GM18520 (cell line): ENCODE results near the gene KCNT1.

Experiments
- ATAC-seq: cut with Tn5 transposase; IDR thresholded peaks from one replicate; pipeline ENCODE4 v1.9.1; 2021; ENCODE audit not compliant: unreplicated experiment

KCNT1 gene

DNA sequence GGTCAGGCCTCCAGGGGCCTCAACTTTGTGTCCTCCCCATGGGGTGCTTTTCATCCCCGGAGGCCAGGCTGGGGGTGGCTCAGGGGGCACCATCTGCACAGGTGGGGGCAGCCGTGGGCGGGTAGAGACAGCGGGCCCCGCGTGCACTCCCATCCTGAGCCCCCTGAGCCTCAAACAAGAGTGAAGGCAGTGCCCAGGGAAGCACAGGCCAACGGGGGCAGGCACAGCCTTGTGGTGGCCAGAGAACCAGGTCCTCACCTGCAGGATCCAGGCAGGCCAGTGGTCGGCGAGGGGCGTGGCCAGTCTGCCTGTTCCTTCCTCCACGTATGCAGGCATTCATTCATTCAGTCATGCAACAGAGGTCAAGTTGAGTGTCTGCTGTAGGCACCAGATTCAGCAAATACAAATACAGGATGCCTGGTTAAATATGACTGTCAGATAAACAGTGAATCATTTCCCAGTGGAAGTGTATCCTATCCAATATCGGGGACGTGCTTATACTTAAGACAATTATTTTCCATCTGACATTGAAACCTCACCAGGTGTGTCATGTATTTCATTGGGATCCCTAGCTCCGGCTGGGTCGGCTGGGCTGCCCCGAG lies 22.3 kb downstream of the KCNT1 start:
- ATAC-seq, result no peak

DNA sequence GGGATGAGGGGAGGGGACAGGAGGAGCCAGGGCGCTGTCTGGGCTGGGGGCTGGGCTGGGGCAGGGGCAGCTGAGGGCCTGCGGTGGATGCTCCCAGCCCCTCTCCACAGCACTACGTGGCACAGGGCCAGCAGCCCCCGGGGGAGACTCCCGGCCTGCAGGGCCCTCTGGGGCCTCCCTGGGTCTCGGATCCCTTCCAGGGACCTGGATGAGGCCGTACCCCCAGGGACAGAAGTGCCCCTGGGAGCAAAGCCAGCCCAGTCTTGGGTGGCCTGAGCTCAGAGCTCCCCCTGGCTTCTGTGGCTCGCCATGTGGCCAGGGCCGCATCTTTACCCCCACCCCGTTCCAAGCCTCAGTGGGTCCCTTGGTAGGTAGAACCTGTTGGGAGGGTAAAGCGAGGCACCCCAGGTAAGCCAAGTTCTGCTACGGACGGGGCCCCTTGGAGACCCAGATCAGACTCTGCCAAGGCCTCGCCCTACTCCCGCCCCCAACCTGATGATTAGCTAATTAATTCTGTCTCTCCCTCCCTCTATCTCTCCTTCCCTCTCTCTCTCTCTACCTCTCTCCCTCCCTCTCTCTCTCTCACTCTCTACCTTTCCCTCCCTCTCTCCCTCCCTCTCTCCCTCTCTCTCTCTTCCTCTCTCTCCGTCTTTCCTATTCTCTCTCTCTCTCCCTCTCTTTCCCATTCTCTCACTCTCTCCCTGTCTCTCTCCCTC lies 24.3 kb downstream of the KCNT1 start:
- ATAC-seq, result no peak

DNA sequence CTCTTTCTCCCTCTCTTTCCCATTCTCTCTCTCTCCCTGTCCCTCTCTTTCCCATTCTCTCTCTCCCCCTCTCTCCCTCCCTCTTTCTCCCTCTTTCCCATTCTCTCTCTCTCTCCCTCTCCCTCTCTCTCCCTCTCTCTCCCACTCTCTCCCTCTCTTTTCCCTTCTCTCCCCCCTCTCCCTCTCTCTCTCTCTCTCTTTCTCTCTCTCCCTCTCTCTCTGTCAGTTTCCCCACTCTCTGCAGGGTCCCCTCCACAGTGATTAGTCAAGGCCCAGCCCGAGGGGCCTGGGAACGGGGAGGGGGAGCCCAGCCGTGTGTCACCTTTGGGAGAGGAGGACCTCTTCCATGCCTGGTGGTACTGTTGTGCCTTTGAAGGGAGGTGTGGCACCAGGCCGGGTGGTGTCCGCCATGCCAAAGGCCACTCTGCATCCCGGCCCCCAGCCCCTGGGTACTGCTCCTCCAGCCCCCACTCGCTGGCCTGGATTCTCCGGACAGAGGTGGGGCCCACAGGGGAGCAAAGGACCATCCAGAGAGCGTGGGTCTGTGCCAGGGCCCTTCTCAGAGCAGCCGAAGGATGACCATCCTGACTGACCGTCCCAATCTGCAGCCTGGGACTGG lies 25.4 kb downstream of the KCNT1 start:
- ATAC-seq, result no peak

- no peak for ATAC-seq
Observed at GRCh38 chr9:135728436-135729110, 26.6 kb downstream of the KCNT1 start.

DNA sequence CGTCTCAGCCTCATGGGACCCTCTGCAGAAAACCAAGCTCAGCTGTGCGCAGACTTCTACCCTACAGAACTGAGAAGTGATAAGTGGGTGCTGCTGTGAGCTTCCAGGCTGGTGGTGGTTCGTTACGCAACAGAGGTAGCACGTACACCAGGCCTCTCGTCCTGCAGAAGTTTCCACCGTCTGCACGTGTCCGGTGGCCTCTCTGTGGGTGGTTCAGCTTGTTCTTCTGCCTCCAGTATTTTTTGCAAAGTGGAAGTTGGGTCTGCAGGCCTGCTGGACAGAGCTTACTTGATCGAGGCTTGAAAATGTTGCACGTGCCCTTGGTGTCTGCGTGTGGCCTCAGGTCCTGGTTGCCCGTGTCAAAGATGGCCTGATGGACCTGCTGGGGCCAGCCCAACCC lies 27.5 kb downstream of the KCNT1 start:
- no peak for ATAC-seq

DNA sequence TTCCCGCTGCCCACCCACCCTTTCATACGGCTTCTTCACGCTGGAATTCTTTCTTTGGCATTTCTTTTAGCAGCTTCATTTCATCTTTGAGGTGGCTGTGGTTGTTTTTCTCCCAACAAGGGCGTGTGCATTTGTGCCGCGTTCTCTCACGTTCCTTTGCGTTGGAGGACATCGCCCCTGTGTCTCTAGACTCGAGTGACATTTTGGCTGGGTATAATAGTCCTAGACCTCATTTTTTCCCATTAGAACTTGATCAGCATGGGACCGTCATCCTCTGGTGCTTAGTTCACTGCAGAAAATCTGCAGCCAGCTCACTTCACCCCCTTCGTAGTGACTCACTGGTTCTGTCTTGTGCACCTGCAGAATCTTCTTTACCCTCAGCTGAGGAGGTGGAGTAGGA lies 29.5 kb downstream of the KCNT1 start:
- ATAC-seq, result no peak

GRCh38 chr9:135732569-135733257 lies 30.7 kb downstream of the KCNT1 start:
- no peak for ATAC-seq

DNA sequence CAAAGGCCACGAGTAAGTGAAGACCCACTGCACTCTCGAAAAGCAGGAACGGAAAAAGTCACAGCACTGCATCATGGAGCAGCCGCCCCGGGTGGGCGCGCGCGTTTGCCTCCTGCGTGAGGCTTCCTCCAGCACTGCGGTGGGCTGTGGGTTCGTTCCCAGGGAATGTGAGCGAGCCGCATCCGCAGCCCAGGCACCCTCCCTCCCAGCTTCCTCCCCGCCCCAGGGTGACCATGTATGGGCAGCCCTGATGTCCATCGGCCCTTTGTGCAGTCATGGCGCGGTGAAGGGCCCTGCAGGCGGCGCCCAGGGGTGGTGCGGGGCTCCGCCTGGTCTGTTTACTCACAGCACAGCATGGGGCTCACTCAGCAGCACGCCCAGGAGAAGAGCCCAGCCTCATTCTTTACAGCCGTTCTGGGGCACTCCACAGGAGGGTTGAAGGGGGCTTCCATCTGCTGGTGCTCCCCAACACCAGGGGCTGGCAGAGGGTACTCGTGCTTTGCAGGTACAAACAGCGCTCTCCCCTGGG lies 32.7 kb downstream of the KCNT1 start:
- ATAC-seq, result no peak

DNA sequence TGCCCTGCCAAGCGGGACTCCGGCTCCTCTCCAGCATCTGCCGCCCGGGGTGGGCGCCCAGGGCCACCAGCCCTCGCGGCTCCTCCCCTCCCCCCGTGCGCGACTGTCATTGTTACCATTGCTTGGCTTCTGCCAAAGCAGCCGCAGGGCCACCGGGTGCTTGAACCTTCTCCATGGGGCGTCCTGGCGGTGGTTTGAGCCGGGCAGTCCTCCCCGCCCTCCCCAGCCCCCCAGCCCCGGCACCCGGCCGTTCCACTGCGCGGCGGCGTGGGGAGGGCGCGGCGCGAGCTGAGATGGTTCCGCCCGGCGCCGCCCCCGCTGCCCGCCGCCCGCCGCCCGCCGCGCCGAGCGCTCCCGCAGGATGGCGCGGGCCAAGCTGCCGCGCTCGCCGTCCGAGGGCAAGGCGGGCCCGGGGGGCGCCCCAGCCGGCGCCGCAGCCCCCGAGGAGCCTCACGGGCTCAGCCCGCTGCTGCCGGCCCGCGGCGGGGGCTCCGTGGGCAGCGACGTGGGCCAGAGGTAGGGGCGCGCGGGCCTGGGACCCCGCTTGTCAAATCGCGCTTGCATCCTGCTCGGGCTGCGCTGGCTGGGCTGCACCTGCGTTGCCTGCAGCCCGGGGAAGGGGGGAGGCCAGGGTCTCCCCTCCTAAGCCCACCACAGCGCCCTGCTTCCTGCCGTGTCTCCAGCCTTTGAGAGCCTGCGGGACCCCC lies 34.4 kb downstream of the KCNT1 start:
- ATAC-seq, result no peak

- no peak for ATAC-seq
Observed at GRCh38 chr9:135736979-135737839, 35.2 kb downstream of the KCNT1 start.

DNA sequence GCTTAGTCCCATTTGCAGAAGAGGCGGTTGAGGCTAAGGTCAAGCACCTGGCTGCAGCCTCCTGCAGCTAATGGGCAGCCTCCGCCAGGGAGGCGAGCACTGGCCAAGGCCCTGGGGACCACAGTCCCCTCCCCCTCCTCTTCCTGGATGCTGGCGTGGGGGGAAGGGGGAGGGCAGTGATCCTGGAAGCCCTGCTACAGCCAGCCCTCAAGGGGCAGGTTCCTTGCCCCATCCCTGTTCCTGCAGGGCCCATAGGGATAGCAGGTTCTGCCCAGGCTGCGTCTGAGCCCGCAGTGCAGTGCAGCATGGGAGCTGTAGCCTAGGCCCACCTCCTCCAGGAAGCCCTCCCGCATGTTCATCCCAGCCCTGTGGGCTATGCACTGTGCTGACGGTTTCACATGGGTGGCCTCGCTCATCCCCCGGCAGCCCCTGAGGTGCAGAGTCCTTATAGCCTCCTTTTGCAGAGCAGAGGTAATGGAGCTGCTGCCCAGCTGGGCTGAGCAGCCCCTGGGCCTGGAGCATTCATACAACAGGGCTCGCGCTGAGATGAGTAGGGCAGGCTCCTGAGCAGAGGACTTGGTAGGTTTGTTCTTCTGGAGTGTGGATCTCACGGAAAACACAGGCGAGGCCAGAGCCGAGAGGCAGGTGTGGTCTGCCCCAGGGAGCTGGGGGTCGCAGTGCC lies 36.0 kb downstream of the KCNT1 start:
- ATAC-seq, result no peak

DNA sequence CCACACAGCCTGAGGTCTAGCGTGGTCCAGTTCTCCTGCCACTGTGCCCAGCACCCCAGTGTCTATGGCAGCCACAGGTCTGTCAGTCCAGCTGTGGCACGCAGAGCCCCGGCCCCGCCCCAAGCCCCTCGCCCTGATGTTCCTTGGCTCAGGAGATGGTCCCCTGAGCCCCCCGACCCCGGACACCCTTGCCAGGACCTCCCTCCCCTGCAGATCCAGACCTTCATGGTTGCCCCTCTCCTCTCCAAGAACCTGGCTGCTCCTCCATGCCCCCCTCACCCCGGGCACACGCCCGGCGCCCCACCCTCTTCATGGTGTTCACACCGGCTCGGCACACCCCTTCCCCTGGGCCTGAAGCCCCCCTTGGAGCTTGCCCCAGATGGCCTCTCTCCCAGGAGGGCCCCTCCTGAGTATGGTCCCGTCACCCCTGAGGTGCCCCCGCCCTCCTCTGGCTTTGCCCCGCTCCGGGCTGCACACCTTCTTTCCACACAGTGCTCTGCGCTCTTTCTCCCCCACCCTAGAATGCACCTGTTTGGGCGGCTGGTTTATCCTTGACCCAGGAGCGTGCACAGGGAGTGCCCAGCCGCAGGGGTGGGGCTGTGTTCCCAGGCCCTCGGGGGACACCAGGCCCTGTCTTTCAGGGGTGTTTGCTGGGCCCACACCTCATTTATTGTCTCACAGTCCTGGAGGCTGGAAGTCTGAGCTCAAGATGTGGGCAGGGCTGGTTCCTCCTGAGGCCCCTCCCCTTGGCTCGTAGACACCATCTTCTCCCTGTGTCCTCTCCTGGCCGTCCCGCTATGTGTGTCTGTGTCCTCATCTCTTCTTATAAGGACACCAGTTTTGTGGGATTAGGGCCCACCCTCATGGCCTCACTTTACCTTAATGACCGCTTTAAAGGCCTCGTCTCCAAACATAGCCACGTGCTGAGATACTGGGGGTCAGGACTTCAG lies 37.6 kb downstream of the KCNT1 start:
- ATAC-seq, result no peak

GRCh38 chr9:135741276-135742219 lies 39.6 kb downstream of the KCNT1 start:
- no peak for ATAC-seq

GRCh38 chr9:135743021-135743420 lies 41.0 kb downstream of the KCNT1 start:
- no peak for ATAC-seq

DNA sequence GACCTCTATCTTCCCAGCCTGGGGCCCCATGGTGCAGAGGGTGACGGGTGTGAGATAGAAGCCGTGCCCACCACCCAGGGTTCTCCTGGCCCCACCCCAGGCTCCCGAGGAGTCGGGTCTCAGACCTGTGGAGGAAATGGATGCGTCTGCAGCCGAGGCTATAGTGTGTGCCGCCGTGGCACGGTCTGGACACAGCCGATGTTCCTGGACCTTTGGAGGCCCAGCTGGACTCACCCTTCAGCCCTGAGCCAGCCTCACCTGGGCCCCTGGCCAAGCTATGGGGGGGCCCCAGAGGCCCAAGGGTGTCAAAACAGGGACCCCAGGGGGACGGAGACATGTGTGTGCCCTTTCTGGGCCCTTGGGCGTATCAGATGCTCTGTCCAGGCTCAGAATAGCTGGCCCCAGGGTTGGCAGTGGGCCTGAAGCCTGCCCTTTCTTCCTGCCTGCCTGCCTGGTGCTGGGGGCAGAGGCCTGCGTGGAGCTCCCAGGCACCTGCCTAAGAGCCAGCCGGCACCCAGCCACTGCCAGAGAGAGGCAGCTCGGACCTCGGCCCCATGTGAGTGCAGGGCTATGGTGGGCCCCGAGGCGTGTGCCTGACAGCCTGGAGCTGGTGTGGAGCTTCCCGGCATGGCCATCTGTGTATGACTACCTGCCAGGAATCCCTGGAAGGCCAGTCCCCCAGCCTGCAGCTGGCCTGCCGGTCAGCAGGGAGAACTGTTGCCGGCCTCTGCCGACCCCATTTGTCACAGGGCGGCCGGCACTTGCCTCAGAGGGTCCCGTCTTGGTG lies 41.8 kb downstream of the KCNT1 start:
- no peak for ATAC-seq
